ENCODE data around the gene ZNF865.

The ZNF865 gene

GRCh38 chr19:55586976-55587668 is 18.3 kb upstream of the ZNF865 start:
- DNase-seq (ENCODE audit: low read depth in 2 of 2) = peak; percentile 88 to 91

GRCh38 chr19:55588738-55589137 is 16.7 kb upstream of the ZNF865 start:
- no peak for DNase-seq (ENCODE audit: low read depth in 2 of 2)

DNA sequence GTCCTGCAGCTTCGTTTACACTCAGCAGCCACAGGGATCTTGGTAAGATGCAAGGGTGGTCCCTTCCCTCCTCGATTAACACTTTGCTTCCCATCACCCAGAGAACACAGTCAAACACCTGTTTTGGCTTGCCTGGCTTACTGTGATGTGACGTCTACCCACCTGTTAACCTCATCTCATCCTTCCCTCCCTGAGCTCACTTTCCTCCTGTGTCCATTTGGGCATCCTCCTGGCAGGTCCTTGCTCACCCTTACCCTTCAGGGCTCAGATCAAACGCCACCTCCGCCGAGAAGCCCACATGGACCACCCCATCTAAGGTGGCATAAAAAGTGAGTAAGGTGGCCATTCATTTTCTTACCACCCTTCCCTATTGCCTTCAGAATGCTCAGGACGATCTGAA is 15.3 kb upstream of the ZNF865 start:
- DNase-seq (ENCODE audit: low read depth in 2 of 2) = no peak

DNA sequence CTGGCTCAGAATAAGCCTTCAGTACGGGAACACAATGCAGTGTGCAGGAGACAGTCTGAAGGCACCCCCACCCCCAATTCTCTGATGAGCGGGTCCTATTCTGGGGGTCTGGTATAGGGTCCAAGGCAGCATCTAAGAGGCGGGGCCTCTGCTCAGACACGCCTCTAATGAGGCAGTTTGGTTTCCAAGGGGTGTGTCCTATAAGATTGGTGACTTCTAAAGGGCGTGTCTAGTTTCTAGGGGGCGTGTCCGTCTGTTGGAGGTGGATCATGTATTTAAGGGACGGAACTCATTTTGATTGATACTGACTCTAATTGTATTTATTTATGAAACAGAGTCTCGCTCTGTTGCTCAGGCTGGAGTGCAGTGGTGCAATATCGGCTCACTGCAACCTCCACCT is 14.8 kb upstream of the ZNF865 start:
- no peak for DNase-seq (ENCODE audit: low read depth in 2 of 2)

DNA sequence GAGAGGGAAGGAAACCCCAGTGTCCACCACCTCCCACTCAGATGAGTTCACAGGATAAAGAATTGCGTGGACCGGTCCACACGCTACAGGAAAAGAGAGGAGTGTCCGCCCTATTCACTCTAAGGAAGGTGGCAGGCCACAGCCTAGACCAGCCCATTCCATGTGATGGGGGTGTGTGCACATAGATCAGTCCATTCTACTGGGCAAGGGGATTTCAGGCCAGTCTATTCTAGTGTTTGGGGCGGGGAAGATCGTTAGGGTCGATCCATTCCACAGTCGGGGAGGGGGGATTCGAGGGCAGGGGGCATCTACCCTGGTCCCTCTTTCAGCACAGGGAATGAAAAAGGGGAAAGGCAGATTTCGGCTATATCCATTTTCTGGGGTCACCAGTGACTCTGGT is 13.9 kb upstream of the ZNF865 start:
- no peak for DNase-seq (ENCODE audit: low read depth in 2 of 2)

DNA sequence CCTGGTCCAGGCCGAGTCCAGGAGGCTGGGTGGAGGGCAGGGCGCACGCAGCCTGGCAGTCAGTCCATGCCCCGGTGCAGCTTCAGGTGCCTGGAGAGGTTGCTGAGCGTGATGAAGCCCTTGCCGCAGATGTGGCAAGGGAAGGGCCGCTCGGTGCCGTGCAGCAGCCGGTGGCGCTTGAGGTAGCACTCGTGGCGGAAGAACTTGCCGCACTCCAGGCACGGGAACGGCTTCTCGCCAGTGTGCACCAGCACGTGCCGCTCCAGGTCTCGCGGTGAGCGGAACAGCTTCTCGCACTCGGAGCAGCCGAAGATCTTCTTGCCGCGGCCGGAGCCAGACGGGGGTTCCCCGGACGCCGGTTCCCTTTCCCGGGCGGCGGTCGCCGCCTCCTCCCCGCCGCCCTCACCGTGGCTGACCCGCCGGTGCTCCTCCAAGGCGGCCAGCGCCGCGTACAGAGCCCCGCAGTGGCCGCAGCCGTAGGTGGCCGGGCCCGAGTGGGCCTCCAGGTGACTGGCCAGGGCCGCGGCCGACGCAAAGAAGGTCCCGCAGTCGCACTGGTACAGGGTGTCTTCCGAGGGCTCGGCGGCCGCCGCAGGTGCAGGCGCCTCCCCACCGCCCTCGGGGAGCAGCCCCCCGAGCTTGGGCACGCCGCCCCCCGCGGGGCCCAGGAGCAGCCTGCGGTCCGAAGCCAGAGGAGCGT is 12.9 kb upstream of the ZNF865 start:
- DNase-seq (ENCODE audit: low read depth in 2 of 2) = no peak

GRCh38 chr19:55593096-55593772 is 12.2 kb upstream of the ZNF865 start:
- no peak for DNase-seq (ENCODE audit: low read depth in 2 of 2)

GRCh38 chr19:55594996-55595545 is 10.4 kb upstream of the ZNF865 start:
- DNase-seq (ENCODE audit: low read depth in 2 of 2) = no peak

GRCh38 chr19:55596304-55596703 is 9.1 kb upstream of the ZNF865 start:
- DNase-seq (ENCODE audit: low read depth in 2 of 2) = no peak

DNA sequence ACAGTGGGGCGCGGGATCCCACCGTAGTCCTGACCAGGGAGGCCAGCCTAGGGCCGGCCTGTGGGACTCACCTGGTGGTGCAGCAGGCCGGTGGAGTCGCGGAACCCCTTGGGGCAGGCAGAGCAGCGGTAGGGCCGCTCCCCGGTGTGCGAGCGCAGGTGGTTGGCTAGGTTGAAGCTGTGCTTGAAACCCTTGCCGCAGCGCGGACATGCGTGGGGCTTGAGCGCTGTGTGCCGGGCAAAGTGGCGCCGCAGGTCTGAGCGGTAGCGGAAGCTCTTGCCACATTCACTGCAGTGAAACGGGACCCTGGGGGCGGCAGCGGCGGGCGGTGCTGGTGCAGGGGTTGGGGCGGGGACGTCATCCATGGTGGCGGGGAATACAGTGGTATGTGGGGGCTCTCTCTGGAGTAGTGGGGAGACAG is 7.9 kb upstream of the ZNF865 start:
- no peak for DNase-seq (ENCODE audit: low read depth in 2 of 2)

- no peak for DNase-seq (ENCODE audit: low read depth in 2 of 2)
Observed at GRCh38 chr19:55598034-55598433, 7.4 kb upstream of the ZNF865 start.

DNA sequence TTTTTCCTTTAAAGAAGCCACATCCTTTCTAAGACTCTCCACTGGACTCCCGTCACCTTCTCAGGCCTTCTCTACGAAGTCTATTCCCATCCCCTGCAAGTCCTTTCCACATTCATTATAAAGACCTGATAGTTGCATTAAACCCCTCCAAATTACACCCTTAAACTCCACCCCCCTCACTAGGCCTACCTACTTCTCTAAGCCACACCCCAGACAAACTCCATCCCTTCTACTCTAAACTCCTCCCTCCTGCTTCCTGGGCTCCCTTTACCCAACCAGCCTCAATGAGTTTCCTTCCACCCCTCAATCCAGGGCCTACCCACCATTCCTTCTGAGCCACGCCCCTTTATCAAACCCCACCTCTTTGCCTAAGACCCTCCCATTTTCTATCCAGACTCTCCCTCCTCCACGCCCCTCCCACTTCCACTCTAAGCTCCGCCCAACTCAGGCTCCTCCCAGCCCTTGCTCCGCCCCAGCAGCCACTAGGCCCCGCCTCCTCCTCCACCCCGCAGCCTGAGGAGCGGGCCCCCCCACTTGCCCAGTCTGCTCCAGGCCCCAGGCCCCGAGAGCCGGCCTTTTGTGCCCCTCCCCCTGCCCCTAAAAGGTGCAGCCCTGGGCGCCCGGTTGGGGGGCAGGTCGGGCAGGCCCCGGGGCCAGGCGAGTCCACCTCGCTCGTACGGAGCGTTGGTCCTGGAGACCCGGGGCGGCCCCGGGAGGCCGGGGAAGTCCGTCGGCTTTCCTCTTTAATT is 6.6 kb upstream of the ZNF865 start:
- peak; percentile 85 to 92 for DNase-seq (ENCODE audit: low read depth in 2 of 2)

DNA sequence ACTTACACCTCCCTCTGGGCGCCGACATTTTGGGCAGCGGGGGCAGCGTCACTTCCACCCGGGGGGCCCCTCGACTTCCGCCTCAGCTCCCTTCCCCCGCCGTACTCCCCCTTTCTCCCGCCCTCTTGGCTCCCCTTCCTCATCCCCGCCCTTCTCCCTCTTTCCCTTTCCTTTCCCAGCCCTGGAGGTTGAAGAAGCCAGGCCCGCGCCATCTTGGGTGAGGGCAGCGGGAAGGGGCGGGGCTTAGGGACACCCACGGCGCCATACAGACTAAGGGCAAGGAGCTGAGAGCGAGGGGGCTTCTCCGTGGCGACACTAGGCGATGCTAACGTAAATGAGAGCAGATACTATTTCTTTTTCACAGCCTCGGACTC is 6.0 kb upstream of the ZNF865 start, which contains the start of gene FIZ1:
TSS of gene FIZ1 (minus strand) at position 50 of the 374 bp plus-strand sequence. CDS start 1,652 bp downstream, outside the sequence.
- DNase-seq (ENCODE audit: low read depth in 2 of 2) = peak; percentile 93 to 94

DNA sequence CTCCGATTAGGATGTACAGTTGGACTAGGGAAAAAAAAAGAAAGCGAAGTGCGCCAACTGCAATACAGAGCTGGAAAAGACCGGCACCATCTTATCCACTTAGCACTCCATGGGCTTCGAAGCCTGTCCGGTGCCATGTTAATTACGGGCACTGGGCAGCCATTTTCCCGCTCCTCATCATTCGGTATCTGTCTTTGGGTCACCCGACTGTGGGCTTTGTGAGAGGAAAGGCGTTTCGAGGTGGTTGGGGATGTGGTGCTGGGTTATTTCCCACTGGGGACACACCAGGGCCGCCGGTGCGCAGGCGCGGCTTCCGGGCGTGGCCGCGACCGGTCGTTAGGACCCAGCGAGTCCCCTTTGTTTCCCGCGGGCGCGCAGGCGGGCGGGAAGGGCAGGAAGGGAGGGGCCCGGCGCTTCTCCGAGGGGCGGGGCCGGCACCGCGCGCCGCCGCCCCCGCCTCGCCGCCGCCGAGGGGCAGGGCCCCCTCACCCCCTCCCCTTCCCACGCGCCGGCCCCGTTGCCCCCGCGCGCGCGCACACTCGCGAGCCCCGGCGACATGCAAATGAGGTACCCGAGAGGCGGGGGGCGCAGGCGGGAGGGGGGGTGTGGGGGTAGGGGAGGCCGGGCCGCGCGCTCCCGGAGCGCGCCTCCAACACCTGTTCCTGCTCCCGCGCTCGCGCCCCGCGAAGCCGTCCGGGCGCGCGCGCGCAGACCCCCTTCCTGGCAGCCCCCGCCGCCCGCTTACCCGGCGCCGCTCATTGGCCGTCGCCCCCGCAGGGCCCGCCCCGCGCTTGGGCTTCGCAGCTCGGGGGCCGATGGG is 5.4 kb upstream of the ZNF865 start, which contains the start of gene ZNF524:
TSS of gene ZNF524 (plus strand) at position 447 of the 820 bp plus-strand sequence. CDS start 1,825 bp downstream, outside the sequence.
- DNase-seq (ENCODE audit: low read depth in 2 of 2) = peak; percentile 72 to 81

GRCh38 chr19:55600662-55601028 is 4.8 kb upstream of the ZNF865 start:
- no peak for DNase-seq (ENCODE audit: low read depth in 2 of 2)

DNA sequence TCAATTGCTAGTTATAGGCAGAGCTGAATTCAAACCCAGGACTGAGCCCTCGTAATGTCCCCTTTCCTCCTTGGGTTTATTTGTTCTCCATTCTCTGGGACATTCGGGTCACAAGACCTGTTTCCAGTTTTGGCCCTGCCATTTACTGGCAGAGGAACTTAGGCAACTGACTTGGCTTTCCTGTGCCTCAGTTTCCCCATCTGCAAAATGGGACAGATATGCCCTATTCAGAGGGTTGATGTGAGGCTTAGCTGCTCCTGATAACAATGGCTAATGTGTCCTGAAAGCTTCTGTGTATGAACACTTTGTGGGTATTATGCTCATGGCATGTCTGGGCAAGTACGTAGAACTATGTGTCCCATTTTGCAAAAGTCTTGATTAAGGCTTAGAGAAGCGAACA is 4.4 kb upstream of the ZNF865 start:
- no peak for DNase-seq (ENCODE audit: low read depth in 2 of 2)

GRCh38 chr19:55602104-55603001 is 3.1 kb upstream of the ZNF865 start:
- DNase-seq (ENCODE audit: low read depth in 2 of 2) = no peak

- no peak for DNase-seq (ENCODE audit: low read depth in 2 of 2)
Observed at GRCh38 chr19:55603115-55603514, 2.3 kb upstream of the ZNF865 start.

- DNase-seq (ENCODE audit: low read depth in 2 of 2) = no peak
Observed at GRCh38 chr19:55603581-55604292, 1.7 kb upstream of the ZNF865 start.
